Loucy (cell line): ENCODE results near the gene TUBA1C.
"Not testable (repeated sequence)": the region's sequence is repeated elsewhere in the genome, so short reads cannot be mapped to it uniquely, and the experiment has no call there.

Experiments used
- H2AFZ ChIP-seq: fragments of 200-600 bp; sonication (generic); 2 replicates; pipeline ENCODE4 v1.6.0; 2016; ENCODE audit warnings: antibody characterized with exemption, mild to moderate bottlenecking, low read length, moderate library complexity
- H3F3A ChIP-seq: fragments of 200-600 bp; 2 replicates; pipeline ENCODE4 v1.6.0; 2016; ENCODE audit warnings: antibody characterized with exemption, low read depth, mild to moderate bottlenecking
- H3K27me3 ChIP-seq: fragments of 200-600 bp; sonication (generic); 2 replicates; pipeline ENCODE4 v1.6.1; 2014; ENCODE audit warnings: low read length, mild to moderate bottlenecking; ENCODE audit not compliant: insufficient read depth, poor library complexity, severe bottlenecking
- H3K36me3 ChIP-seq: fragments of 200-600 bp; sonication (generic); 2 replicates; pipeline ENCODE4 v1.6.1; 2016; ENCODE audit warnings: low read length; ENCODE audit not compliant: insufficient read depth
- H3K4me1 ChIP-seq: fragments of 200-600 bp; sonication (generic); 2 replicates; pipeline ENCODE4 v1.5.1; 2014; ENCODE audit warnings: low read length, mild to moderate bottlenecking; ENCODE audit not compliant: insufficient read depth, poor library complexity, severe bottlenecking
- H3K4me2 ChIP-seq: fragments of 200-600 bp; sonication (generic); 2 replicates; pipeline ENCODE4 v1.6.0; 2014; ENCODE audit warnings: antibody characterized with exemption, low read length, low read depth, mild to moderate bottlenecking; ENCODE audit not compliant: poor library complexity, severe bottlenecking
- H3K4me3 ChIP-seq: fragments of 200-600 bp; sonication (generic); 2 replicates; pipeline ENCODE4 v1.5.1; 2014; ENCODE audit warnings: low read length, mild to moderate bottlenecking, mixed read lengths; ENCODE audit not compliant: poor library complexity, severe bottlenecking
- H3K79me2 ChIP-seq: fragments of 200-600 bp; sonication (generic); 2 replicates; pipeline ENCODE4 v1.6.1; 2014; ENCODE audit warnings: low read length; ENCODE audit not compliant: insufficient read depth
- H3K9ac ChIP-seq: fragments of 200-600 bp; sonication (generic); 2 replicates; pipeline ENCODE4 v1.6.0; 2014; ENCODE audit warnings: mild to moderate bottlenecking, low read depth, low read length, moderate library complexity; ENCODE audit not compliant: poor library complexity, severe bottlenecking
- H3K9me2 ChIP-seq: fragments of 200-600 bp; sonication (generic); replicated peaks from 2 replicates; pipeline ENCODE4 v1.6.1; 2016; ENCODE audit warnings: low read depth, low read length, mixed read lengths
- H3K9me3 ChIP-seq: fragments of 200-600 bp; sonication (generic); 2 replicates; pipeline ENCODE4 v1.6.1; 2014; ENCODE audit warnings: mild to moderate bottlenecking, antibody characterized with exemption, low read length, low read depth; ENCODE audit not compliant: insufficient read depth
- H4K20me1 ChIP-seq: fragments of 200-600 bp; sonication (generic); 2 replicates; pipeline ENCODE4 v1.6.0; 2014; ENCODE audit warnings: antibody characterized with exemption, low read length, mild to moderate bottlenecking; ENCODE audit not compliant: insufficient read depth, poor library complexity, severe bottlenecking
- EZH2phosphoT487 ChIP-seq: fragments of 200-600 bp; IDR thresholded peaks from 2 replicates; pipeline ENCODE4 v1.6.1; 2018; ENCODE audit warnings: antibody characterized with exemption, mild to moderate bottlenecking, moderate library complexity, borderline replicate concordance
- TF ChIP-seq, protein P1 (sequence below): fragments of 200-600 bp; sonication (generic); conservative IDR thresholded peaks from 2 replicates; pipeline ENCODE4 v1.5.1; 2014; ENCODE audit warnings: mild to moderate bottlenecking, antibody characterized with exemption, low read length

TUBA1C gene

DNA sequence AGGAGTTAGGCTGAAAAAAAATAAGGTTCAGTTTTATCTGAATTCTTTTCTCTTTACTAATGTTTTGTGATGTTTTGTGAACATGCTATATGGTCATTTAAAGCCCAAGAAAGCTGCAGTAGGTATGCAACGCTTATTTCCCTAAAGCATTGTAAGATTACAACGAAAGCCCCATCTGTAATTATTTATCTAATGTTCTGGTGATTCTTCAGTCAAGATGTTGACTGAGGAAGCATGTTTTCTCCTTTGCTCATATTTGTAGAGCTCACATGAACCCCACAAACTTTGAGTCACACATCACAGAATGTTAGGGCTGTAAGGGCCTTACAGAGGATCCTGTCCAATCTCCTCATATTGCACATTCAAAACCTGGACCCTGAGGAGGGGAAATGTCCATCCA, 3.2 kb upstream of the TUBA1C start:
- Histone ChIP-seq H4K20me1 (peaks cover 10% of the 10 kb centered on the region), H3K27me3 (peaks cover 4% of the 10 kb centered on the region), H3K4me3 (peak overlapping the region; percentile 12), H3F3A (0 out of 2 replicates have a peak, but pooled peaks cover 13% of the 10 kb centered on the region), H3K79me2 (peaks cover 64% of the 10 kb centered on the region), H3K9me2 (no peaks in the 10 kb centered on the region), H3K4me2 (peak overlapping the region; percentile 98), H2AFZ (no peak overlapping the region), H3K36me3 (no peaks in the 10 kb centered on the region), H3K9me3 (no peaks in the 10 kb centered on the region), H3K9ac (peak overlapping the region; percentile 5), H3K4me1 (peaks cover 32% of the 10 kb centered on the region)
- no peak for TF ChIP-seq EZH2phosphoT487
- TF ChIP-seq, protein P1, sequence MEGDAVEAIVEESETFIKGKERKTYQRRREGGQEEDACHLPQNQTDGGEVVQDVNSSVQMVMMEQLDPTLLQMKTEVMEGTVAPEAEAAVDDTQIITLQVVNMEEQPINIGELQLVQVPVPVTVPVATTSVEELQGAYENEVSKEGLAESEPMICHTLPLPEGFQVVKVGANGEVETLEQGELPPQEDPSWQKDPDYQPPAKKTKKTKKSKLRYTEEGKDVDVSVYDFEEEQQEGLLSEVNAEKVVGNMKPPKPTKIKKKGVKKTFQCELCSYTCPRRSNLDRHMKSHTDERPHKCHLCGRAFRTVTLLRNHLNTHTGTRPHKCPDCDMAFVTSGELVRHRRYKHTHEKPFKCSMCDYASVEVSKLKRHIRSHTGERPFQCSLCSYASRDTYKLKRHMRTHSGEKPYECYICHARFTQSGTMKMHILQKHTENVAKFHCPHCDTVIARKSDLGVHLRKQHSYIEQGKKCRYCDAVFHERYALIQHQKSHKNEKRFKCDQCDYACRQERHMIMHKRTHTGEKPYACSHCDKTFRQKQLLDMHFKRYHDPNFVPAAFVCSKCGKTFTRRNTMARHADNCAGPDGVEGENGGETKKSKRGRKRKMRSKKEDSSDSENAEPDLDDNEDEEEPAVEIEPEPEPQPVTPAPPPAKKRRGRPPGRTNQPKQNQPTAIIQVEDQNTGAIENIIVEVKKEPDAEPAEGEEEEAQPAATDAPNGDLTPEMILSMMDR: no peak

DNA sequence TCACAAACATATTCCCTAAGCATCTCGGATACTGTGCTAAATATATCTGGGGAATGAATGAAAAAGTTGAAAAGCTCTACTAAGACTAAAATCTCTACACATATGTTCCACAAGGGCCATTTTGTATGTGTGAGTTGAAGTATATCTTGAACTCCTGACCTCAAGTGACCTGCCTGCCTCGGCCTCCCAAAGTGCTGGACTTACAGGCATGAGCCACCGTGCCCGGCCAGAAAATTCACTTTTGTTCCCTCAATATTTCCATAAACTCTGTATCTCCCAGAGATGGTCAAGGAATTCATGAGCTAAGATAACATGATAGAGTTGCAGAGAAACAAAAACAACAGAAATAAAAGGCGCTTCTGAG, 1.5 kb upstream of the TUBA1C start:
- H3K4me3 ChIP-seq: peak overlapping the region; percentile 97

DNA sequence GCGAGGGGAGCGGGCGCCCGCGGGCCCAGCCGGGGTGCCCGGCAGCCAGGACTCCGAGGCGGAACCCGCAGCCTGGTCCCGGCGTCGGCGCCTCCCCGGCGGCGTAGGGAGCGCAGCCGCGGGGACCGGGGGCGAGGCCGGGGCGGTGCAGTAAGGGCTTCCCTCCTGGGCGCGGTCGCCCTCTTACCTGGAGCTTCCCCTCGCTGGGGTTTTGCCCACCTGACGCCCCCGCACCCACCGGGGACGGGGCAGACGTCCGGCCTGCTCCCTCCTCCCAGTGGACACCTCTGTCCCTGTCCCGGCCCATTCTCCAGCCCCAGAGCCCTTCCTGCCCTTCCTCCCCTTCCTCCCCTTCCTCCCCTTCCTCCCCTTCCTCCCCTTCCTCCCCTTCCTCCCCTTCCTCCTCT, 413 bp upstream of the TUBA1C start:
- H3K27me3 ChIP-seq: peaks cover 4% of the 10 kb centered on the region
- 0 out of 2 replicates have a peak, but pooled peaks cover 13% of the 10 kb centered on the region for H3F3A ChIP-seq
- peaks cover 34% of the 10 kb centered on the region for H4K20me1 ChIP-seq
- peak overlapping the region; percentile 58; the same call in 1 of the 2 replicates for H2AFZ ChIP-seq
- peaks cover 4% of the 10 kb centered on the region; the same call in 1 of the 2 replicates for H3K36me3 ChIP-seq
- peak overlapping the region; percentile 98 for H3K4me2 ChIP-seq
- peaks cover 53% of the 10 kb centered on the region for H3K4me1 ChIP-seq
- no peak for TF ChIP-seq EZH2phosphoT487
- TF ChIP-seq, protein P1: no peak
- peak overlapping the region; percentile 97 for H3K4me3 ChIP-seq
- H3K9me2 ChIP-seq: no peaks in the 10 kb centered on the region
- no peaks in the 10 kb centered on the region for H3K9me3 ChIP-seq
- peaks cover 92% of the 10 kb centered on the region for H3K79me2 ChIP-seq
- H3K9ac ChIP-seq: peak overlapping the region; percentile 99

More for the DNA sequence above, 1.5 kb upstream of the TUBA1C start:
- Histone ChIP-seq H3F3A (0 out of 2 replicates have a peak, but pooled peaks cover 13% of the 10 kb centered on the region), H3K4me1 (peaks cover 44% of the 10 kb centered on the region), H4K20me1 (peaks cover 23% of the 10 kb centered on the region), H3K9me3 (no peaks in the 10 kb centered on the region), H3K9ac (peak overlapping the region; percentile 99), H3K27me3 (peaks cover 4% of the 10 kb centered on the region), H2AFZ (no peak overlapping the region), H3K4me2 (peak overlapping the region; percentile 98), H3K36me3 (no peaks in the 10 kb centered on the region), H3K79me2 (peaks cover 81% of the 10 kb centered on the region), H3K9me2 (no peaks in the 10 kb centered on the region)
- TF ChIP-seq, protein P1: no peak
- no peak for TF ChIP-seq EZH2phosphoT487

DNA sequence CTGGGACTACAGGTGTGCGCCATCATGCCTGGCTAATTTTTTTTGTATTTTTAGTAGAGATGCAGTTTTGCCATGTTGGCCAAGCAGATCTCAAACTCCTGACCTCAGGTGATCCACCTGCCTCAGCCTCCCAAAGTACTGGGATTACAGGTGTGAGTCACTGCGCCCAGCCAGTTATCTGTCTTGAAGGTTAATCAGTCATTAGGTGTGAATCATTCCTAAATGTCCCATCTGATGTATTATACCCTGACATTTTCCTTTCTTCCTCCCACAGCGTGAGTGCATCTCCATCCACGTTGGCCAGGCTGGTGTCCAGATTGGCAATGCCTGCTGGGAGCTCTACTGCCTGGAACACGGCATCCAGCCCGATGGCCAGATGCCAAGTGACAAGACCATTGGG, 4.3 kb downstream of the TUBA1C start:
- H4K20me1 ChIP-seq: peaks cover 41% of the 10 kb centered on the region
- H3K36me3 ChIP-seq: peaks cover 43% of the 10 kb centered on the region
- not testable (repeated sequence) for H3K9me2 ChIP-seq, H3K9me3 ChIP-seq, H3K9ac ChIP-seq, H2AFZ ChIP-seq, H3K27me3 ChIP-seq
- H3K4me3 ChIP-seq: peak overlapping the region; percentile 97
- peaks cover 25% of the 10 kb centered on the region for H3K4me1 ChIP-seq
- H3F3A ChIP-seq: peaks cover 10% of the 10 kb centered on the region; the same call in 1 of the 2 replicates
- peak overlapping the region; percentile 78 for H3K4me2 ChIP-seq
- peaks cover 73% of the 10 kb centered on the region for H3K79me2 ChIP-seq
